ENCODE results near the gene ZNF738.

The ZNF738 gene

DNA sequence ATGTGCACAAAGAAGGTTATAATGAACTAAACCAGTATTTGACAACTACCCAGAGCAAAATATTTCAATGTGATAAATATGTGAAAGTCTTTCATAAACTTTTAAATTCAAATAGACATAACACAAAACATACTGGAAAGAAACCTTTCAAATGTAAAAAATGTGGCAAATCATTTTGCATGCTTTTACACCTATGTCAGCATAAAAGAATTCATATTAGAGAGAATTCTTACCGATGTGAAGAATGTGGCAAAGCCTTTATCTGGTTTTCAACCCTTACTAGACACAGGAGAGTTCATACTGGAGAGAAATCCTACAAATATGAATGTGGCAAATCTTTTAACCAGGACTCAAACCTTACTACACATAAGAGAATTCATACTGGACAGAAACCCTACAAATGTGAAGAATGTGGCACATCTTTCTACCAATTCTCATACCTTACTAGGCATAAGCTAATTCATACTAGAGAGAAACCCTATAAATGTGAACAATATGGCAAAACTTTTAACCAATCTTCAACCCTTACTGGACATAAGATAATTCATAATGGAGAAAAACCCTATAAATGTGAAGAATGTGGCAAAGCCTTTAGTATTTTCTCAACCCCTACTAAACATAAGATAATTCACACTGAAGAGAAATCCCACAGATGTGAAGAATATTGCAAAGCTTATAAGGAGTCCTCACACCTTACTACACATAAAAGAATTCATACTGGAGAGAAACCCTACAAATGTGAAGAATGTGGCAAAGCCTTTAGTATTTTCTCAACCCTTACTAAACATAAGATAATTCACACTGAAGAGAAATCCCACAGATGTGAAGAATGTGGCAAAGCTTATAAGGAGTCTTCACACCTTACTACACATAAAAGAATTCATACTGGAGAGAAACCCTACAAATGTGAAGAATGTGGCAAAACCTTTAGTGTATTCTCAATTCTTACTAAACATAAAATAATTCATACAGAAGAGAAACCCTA is 64.5 kb downstream of the ZNF738 start:
- DNase-seq, result no peak

Data from NCI-H1105 (cell line).